H9 (cell line): ENCODE results near the gene GHITM. TPM values are rescaled to one million over a fixed set of nuclear protein-coding genes. Genes with fewer than 3 reads are reported as not detected.

Source experiments
- DNase-seq: peaks from one replicate; pipeline ENCODE4 v3.0.0-alpha.2; 2017
- H2AFZ ChIP-seq: one replicate; pipeline ENCODE4 v1.6.1; 2013; ENCODE audit warnings: mild to moderate bottlenecking, low read length, control low read depth, moderate library complexity
- H2AK5ac ChIP-seq: 2 replicates; pipeline ENCODE4 v1.6.1; 2013; ENCODE audit warnings: low read length, control low read depth, mixed read lengths; ENCODE audit not compliant: insufficient read length
- H2BK120ac ChIP-seq: one replicate; pipeline ENCODE4 v1.6.1; 2013; ENCODE audit warnings: low read depth, mild to moderate bottlenecking, low read length, control low read depth, inconsistent platforms; ENCODE audit not compliant: poor library complexity, severe bottlenecking
- H2BK12ac ChIP-seq: 2 replicates; pipeline ENCODE4 v1.6.1; 2013; ENCODE audit warnings: low read length, control low read depth, mixed read lengths, low read depth; ENCODE audit not compliant: insufficient read length
- H2BK15ac ChIP-seq: 2 replicates; pipeline ENCODE4 v1.6.1; 2013; ENCODE audit warnings: low read depth, low read length, control low read depth
- H2BK20ac ChIP-seq: one replicate; pipeline ENCODE4 v1.6.1; 2013; ENCODE audit warnings: low read depth, mild to moderate bottlenecking, low read length, control low read depth, inconsistent platforms; ENCODE audit not compliant: poor library complexity, severe bottlenecking
- H2BK5ac ChIP-seq: 2 replicates; pipeline ENCODE4 v1.6.1; 2013; ENCODE audit warnings: low read length, control low read depth, mixed read lengths; ENCODE audit not compliant: insufficient read length
- H3K14ac ChIP-seq: 2 replicates; pipeline ENCODE4 v1.6.1; 2013; ENCODE audit warnings: low read length, control low read depth; ENCODE audit not compliant: insufficient read depth
- H3K18ac ChIP-seq: 2 replicates; pipeline ENCODE4 v1.6.1; 2013; ENCODE audit warnings: low read depth, mild to moderate bottlenecking, mixed read lengths, low read length, control low read depth; ENCODE audit not compliant: insufficient read length
- H3K23ac ChIP-seq: 2 replicates; pipeline ENCODE4 v1.6.1; 2013; ENCODE audit warnings: low read length, control low read depth, mixed read lengths, low read depth; ENCODE audit not compliant: insufficient read length
- H3K23me2 ChIP-seq: 2 replicates; pipeline ENCODE4 v1.6.1; 2013; ENCODE audit warnings: low read depth, mild to moderate bottlenecking, mixed read lengths, low read length, control low read depth; ENCODE audit not compliant: insufficient read length, poor library complexity, severe bottlenecking
- H3K27ac ChIP-seq: 2 replicates; pipeline ENCODE4 v1.5.1; 2013; ENCODE audit warnings: low read length, control low read depth, mixed read lengths, low read depth; ENCODE audit not compliant: insufficient read length
- H3K27me3 ChIP-seq: 2 replicates; pipeline ENCODE4 v1.6.1; 2013; ENCODE audit warnings: low read length, control low read depth, inconsistent platforms; ENCODE audit not compliant: insufficient read depth
- H3K4ac ChIP-seq: 2 replicates; pipeline ENCODE4 v1.6.1; 2013; ENCODE audit warnings: low read depth, mild to moderate bottlenecking, control low read depth, inconsistent platforms, low read length, moderate library complexity
- H3K4me1 ChIP-seq: 2 replicates; pipeline ENCODE4 v1.6.1; 2013; ENCODE audit warnings: low read length, control low read depth, inconsistent platforms; ENCODE audit not compliant: insufficient read depth
- H3K4me2 ChIP-seq: 2 replicates; pipeline ENCODE4 v1.6.1; 2013; ENCODE audit warnings: low read length, control low read depth, mixed read lengths; ENCODE audit not compliant: insufficient read length, insufficient read depth
- H3K56ac ChIP-seq: 2 replicates; pipeline ENCODE4 v1.6.1; 2013; ENCODE audit warnings: low read depth, mild to moderate bottlenecking, mixed read lengths, low read length, control low read depth; ENCODE audit not compliant: insufficient read length
- H3K79me1 ChIP-seq: 2 replicates; pipeline ENCODE4 v1.6.1; 2013; ENCODE audit warnings: low read depth, mild to moderate bottlenecking, moderate library complexity, low read length, control low read depth, inconsistent platforms; ENCODE audit not compliant: insufficient read depth, poor library complexity, severe bottlenecking
- H3K79me2 ChIP-seq: 2 replicates; pipeline ENCODE4 v1.6.1; 2013; ENCODE audit warnings: low read length, control low read depth, inconsistent platforms; ENCODE audit not compliant: insufficient read depth
- H3K9ac ChIP-seq: 2 replicates; pipeline ENCODE4 v1.6.1; 2013; ENCODE audit warnings: low read length, control low read depth, mixed read lengths; ENCODE audit not compliant: insufficient read length; ENCODE audit errors: extremely low read depth
- H3K9me3 ChIP-seq: one replicate; pipeline ENCODE4 v1.6.1; 2013; ENCODE audit warnings: low read depth, low read length, inconsistent platforms; ENCODE audit not compliant: control insufficient read depth
- H3T11ph ChIP-seq: one replicate; pipeline ENCODE4 v1.6.1; 2013; ENCODE audit warnings: mild to moderate bottlenecking, low read length, control low read depth, inconsistent platforms
- H4K20me1 ChIP-seq: one replicate; pipeline ENCODE4 v1.6.1; 2013; ENCODE audit not compliant: control insufficient read depth, insufficient read length, insufficient read depth
- H4K5ac ChIP-seq: 2 replicates; pipeline ENCODE4 v1.6.1; 2013; ENCODE audit warnings: low read depth, mild to moderate bottlenecking, mixed read lengths, low read length, control low read depth; ENCODE audit not compliant: insufficient read length
- H4K8ac ChIP-seq: replicated peaks from 2 replicates; pipeline ENCODE4 v1.6.1; 2013; ENCODE audit warnings: low read length, control low read depth, mixed read lengths, low read depth; ENCODE audit not compliant: insufficient read length
- H4K91ac ChIP-seq: 2 replicates; pipeline ENCODE4 v1.6.1; 2013; ENCODE audit warnings: low read depth, mild to moderate bottlenecking, moderate library complexity, mixed read lengths, low read length, control low read depth; ENCODE audit not compliant: insufficient read length
- H3K27ac Mint-ChIP-seq, 3 experiments: 2 replicates in 2 of 3; 3 replicates in 1 of 3; pipeline ENCODE4 v1.8.0; 2020 to 2021; ENCODE audit warnings: mixed read lengths in 3 of 3, mild to moderate bottlenecking in 1 of 3, moderate library complexity in 1 of 3
- H3K27me3 Mint-ChIP-seq: 2 replicates; pipeline ENCODE4 v1.8.0; 2021; ENCODE audit warnings: low read depth, mild to moderate bottlenecking, moderate library complexity, mixed read lengths
- H3K36me3 Mint-ChIP-seq, 3 experiments: 2 replicates in 2 of 3; 3 replicates in 1 of 3; pipeline ENCODE4 v1.8.0; 2020 to 2021; ENCODE audit warnings: low read depth in 3 of 3, mixed read lengths in 3 of 3; ENCODE audit not compliant: insufficient read depth in 1 of 3
- H3K4me1 Mint-ChIP-seq, 2 experiments: 2 replicates each; pipeline ENCODE4 v1.8.0; 2020; ENCODE audit warnings: mixed read lengths in 2 of 2
- H3K4me3 Mint-ChIP-seq, 2 experiments: 2 replicates in 1 of 2; 3 replicates in 1 of 2; pipeline ENCODE4 v1.8.0; 2020 to 2021; ENCODE audit warnings: mild to moderate bottlenecking in 2 of 2, mixed read lengths in 2 of 2, moderate library complexity in 1 of 2
- H3K9me3 Mint-ChIP-seq, 2 experiments: 2 replicates in 1 of 2; 3 replicates in 1 of 2; pipeline ENCODE4 v1.8.0; 2020; ENCODE audit warnings: mild to moderate bottlenecking in 2 of 2, mixed read lengths in 2 of 2, moderate library complexity in 1 of 2
- WGBS: extraction: QIAGEN DNeasy Blood & Tissue Kit; methylation state at CpG from one replicate; pipeline ENCODE4 v1.1.7; 2013; ENCODE audit warnings: missing lambda C conversion rate, low lambda C conversion rate, mixed read lengths; ENCODE audit not compliant: insufficient read length; ENCODE audit errors: extremely low coverage; 5-methylcytosine and 5-hydroxymethylcytosine counted together
- total RNA-seq: library from RNA; stranded (reverse); gene quantifications from 2 replicates; pipeline ENCODE4 v1.2.1, GENCODE V29; 2021
- TF ChIP-seq, protein P1 (sequence below): fragments of 200-600 bp; sonication (generic); conservative IDR thresholded peaks from 3 replicates; pipeline ENCODE4 v1.8.0; 2021; ENCODE audit warnings: antibody characterized with exemption, mild to moderate bottlenecking

Gene GHITM
- total RNA-seq, 1 experiment from 2014 or later: 95.6 TPM

DNA sequence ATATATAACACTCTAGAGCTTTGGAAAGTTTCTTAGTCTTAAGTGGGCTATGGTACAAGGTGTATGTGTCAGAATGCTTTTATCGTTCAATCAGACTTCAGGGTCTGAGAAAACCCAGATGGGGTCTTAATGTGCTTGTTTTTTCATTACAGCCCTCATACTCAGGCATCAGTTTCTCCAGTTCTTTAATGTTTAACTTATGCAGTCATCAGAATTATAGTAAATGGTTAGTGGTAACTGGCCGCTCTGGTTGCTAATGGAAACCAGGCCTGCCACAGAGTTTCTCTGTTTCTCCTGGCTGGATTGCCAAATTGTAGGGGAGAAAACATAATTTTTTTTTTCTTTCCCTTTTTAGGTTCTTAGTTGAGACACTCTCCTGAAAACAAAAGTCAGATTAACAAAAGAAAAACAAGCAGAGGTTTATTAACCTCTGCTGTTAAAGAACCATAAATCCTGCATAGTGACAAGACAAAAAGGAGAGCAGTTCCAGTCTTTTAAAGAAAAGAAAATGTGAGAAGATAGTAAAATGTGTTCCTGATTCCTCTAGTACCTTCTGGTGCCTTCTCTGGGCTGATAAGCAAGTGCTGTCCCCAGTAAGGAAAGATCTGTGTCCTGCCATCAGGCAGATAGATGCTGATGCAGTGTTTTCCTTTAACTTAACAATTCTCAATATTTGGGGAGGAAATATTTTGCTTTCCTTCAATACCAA lies 21.5 kb upstream of the GHITM start:
- no peak overlapping the region for H2BK15ac ChIP-seq
- H4K20me1 ChIP-seq: no peaks in the 10 kb centered on the region
- H3K27ac Mint-ChIP-seq: no peak overlapping the region

More for the DNA sequence above, 21.5 kb upstream of the GHITM start:
- no peak overlapping the region for H3K4me3 Mint-ChIP-seq
- no peak overlapping the region for H2BK20ac ChIP-seq
- no peak overlapping the region for H3K27ac ChIP-seq
- no peak overlapping the region for H3K9ac ChIP-seq
- H2AFZ ChIP-seq: no peak overlapping the region
- no peak overlapping the region for H2AK5ac ChIP-seq
- no peaks in the 10 kb centered on the region for H3K23me2 ChIP-seq
- H3K36me3 Mint-ChIP-seq: no peaks in the 10 kb centered on the region
- no peaks in the 10 kb centered on the region for H3K79me1 ChIP-seq
- no peak overlapping the region for H2BK12ac ChIP-seq
- H3K9me3 Mint-ChIP-seq: 0 out of 5 replicates have a peak, but pooled peaks cover 0 to 2% of the 10 kb centered on the region in 2 experiments
- H3K79me2 ChIP-seq: no peaks in the 10 kb centered on the region
- H3K18ac ChIP-seq: no peak overlapping the region
- H3K9me3 ChIP-seq: no peaks in the 10 kb centered on the region
- peaks cover 8% of the 10 kb centered on the region in 2 experiments for H3K4me1 Mint-ChIP-seq
- no peak overlapping the region for H3K14ac ChIP-seq
- H3K4me2 ChIP-seq: no peak overlapping the region
- H4K91ac ChIP-seq: no peak overlapping the region
- no peak for DNase-seq
- H3K56ac ChIP-seq: no peak overlapping the region
- no peak overlapping the region for H2BK120ac ChIP-seq
- H3K4ac ChIP-seq: no peak overlapping the region
- H4K8ac ChIP-seq: no peak overlapping the region
- H3K27me3 Mint-ChIP-seq: no peaks in the 10 kb centered on the region; the same call in none of the 2 replicates
- no CpG with 5 or more reads among the region's 2 CpGs for WGBS
- no peak overlapping the region for H3K23ac ChIP-seq
- no peak overlapping the region for H3T11ph ChIP-seq
- H2BK5ac ChIP-seq: no peak overlapping the region
- H4K5ac ChIP-seq: no peak overlapping the region
- H3K27me3 ChIP-seq: no peaks in the 10 kb centered on the region
- no peaks in the 10 kb centered on the region; the same call in 1 of the 2 replicates for H3K4me1 ChIP-seq
- TF ChIP-seq, protein P1, sequence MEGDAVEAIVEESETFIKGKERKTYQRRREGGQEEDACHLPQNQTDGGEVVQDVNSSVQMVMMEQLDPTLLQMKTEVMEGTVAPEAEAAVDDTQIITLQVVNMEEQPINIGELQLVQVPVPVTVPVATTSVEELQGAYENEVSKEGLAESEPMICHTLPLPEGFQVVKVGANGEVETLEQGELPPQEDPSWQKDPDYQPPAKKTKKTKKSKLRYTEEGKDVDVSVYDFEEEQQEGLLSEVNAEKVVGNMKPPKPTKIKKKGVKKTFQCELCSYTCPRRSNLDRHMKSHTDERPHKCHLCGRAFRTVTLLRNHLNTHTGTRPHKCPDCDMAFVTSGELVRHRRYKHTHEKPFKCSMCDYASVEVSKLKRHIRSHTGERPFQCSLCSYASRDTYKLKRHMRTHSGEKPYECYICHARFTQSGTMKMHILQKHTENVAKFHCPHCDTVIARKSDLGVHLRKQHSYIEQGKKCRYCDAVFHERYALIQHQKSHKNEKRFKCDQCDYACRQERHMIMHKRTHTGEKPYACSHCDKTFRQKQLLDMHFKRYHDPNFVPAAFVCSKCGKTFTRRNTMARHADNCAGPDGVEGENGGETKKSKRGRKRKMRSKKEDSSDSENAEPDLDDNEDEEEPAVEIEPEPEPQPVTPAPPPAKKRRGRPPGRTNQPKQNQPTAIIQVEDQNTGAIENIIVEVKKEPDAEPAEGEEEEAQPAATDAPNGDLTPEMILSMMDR: no peak
